HFFc6 (cell line): ENCODE results near the gene DNAJC5. TPM values are rescaled to one million over a fixed set of nuclear protein-coding genes. Genes with fewer than 3 reads are reported as not detected.
"Not testable (repeated sequence)": the region's sequence is repeated elsewhere in the genome, so short reads cannot be mapped to it uniquely, and the experiment has no call there.

Experiments
- DNase-seq: peaks from one replicate; pipeline ENCODE4 v3.0.0-alpha.2; 2018
- H3K27ac Mint-ChIP-seq: 2 replicates; pipeline ENCODE4 v1.8.0; 2020; ENCODE audit warnings: mild to moderate bottlenecking, mixed read lengths
- H3K27me3 Mint-ChIP-seq: 2 replicates; pipeline ENCODE4 v1.8.0; 2021; ENCODE audit warnings: mild to moderate bottlenecking, moderate library complexity, mixed read lengths; ENCODE audit not compliant: insufficient read depth
- H3K36me3 Mint-ChIP-seq: 2 replicates; pipeline ENCODE4 v1.8.0; 2021; ENCODE audit warnings: low read depth, mixed read lengths
- H3K4me1 Mint-ChIP-seq: 2 replicates; pipeline ENCODE4 v1.8.0; 2020; ENCODE audit warnings: low read depth, mixed read lengths
- H3K4me3 Mint-ChIP-seq: 2 replicates; pipeline ENCODE4 v1.8.0; 2020; ENCODE audit warnings: mild to moderate bottlenecking, moderate library complexity, mixed read lengths
- H3K9me3 Mint-ChIP-seq: 2 replicates; pipeline ENCODE4 v1.8.0; 2020; ENCODE audit warnings: mild to moderate bottlenecking, mixed read lengths
- CTCF ChIP-seq: fragments of 200-600 bp; sonication (generic); IDR thresholded peaks from 2 replicates; pipeline ENCODE4 v1.5.0; 2021; ENCODE audit warnings: antibody characterized with exemption, mild to moderate bottlenecking
- total RNA-seq, 6 experiments: library from RNA; stranded (reverse); fragmentation: NEBNext Ultra II Directional; extraction: Animal tissue kit (Norgen Biotek cat#: 25700); gene quantifications; 2 replicates in 1 of 6; 3 replicates in 5 of 6; pipeline ENCODE4 v1.2.3, GENCODE V29; 2021

DNAJC5 gene
- total RNA-seq, 6 experiments from 2014 or later: 52.0 to 65.8 (median 56.2) TPM

GRCh38 chr20:63957690-63958441 is 62.9 kb downstream of the DNAJC5 start:
- no peak for DNase-seq
- H3K4me3 Mint-ChIP-seq: no peak overlapping the region
- H3K4me1 Mint-ChIP-seq: peaks cover 23% of the 10 kb centered on the region
- no peaks in the 10 kb centered on the region for H3K9me3 Mint-ChIP-seq
- peaks cover 16% of the 10 kb centered on the region for H3K27me3 Mint-ChIP-seq
- peak overlapping the region; percentile 73 for H3K27ac Mint-ChIP-seq
- peaks cover 6% of the 10 kb centered on the region; the same call in 1 of the 2 replicates for H3K36me3 Mint-ChIP-seq
- no peak for TF ChIP-seq CTCF

- Mint-ChIP-seq H3K36me3 (peaks cover 6% of the 10 kb centered on the region; the same call in 1 of the 2 replicates), H3K27ac (no peak overlapping the region), H3K27me3 (peaks cover 11% of the 10 kb centered on the region), H3K9me3 (no peaks in the 10 kb centered on the region), H3K4me1 (peaks cover 21% of the 10 kb centered on the region), H3K4me3 (no peak overlapping the region)
- DNase-seq: no peak
- TF ChIP-seq CTCF: no peak
Measured at GRCh38 chr20:63958471-63958870, 63.5 kb downstream of the DNAJC5 start.

GRCh38 chr20:63958964-63959698 is 64.2 kb downstream of the DNAJC5 start:
- H3K27me3 Mint-ChIP-seq: peaks cover 5% of the 10 kb centered on the region
- no peaks in the 10 kb centered on the region for H3K9me3 Mint-ChIP-seq
- DNase-seq: no peak
- H3K4me3 Mint-ChIP-seq: no peak overlapping the region
- H3K27ac Mint-ChIP-seq: no peak overlapping the region
- H3K4me1 Mint-ChIP-seq: peaks cover 14% of the 10 kb centered on the region
- H3K36me3 Mint-ChIP-seq: peaks cover 4% of the 10 kb centered on the region; the same call in 1 of the 2 replicates
- no peak for TF ChIP-seq CTCF

- no peaks in the 10 kb centered on the region for H3K36me3 Mint-ChIP-seq
- no peak for TF ChIP-seq CTCF
- no peaks in the 10 kb centered on the region for H3K9me3 Mint-ChIP-seq
- peaks cover 9% of the 10 kb centered on the region for H3K4me1 Mint-ChIP-seq
- DNase-seq: no peak
- no peak overlapping the region for H3K27ac Mint-ChIP-seq
- H3K4me3 Mint-ChIP-seq: no peak overlapping the region
- peaks cover 3% of the 10 kb centered on the region; the same call in 1 of the 2 replicates for H3K27me3 Mint-ChIP-seq
Measured at GRCh38 chr20:63959699-63960075, 64.8 kb downstream of the DNAJC5 start.

- not testable (repeated sequence) for H3K9me3 Mint-ChIP-seq, H3K4me3 Mint-ChIP-seq, H3K27me3 Mint-ChIP-seq, H3K4me1 Mint-ChIP-seq, H3K27ac Mint-ChIP-seq, H3K36me3 Mint-ChIP-seq, DNase-seq
Measured at GRCh38 chr20:63960654-63961621, 66.0 kb downstream of the DNAJC5 start.
